H9 (cell line): Measurements from ENCODE around the gene CD320. TPM values are rescaled to one million over a fixed set of nuclear protein-coding genes. Genes with fewer than 3 reads are reported as not detected.

Source experiments
- DNase-seq: peaks from one replicate; pipeline ENCODE4 v3.0.0-alpha.2; 2017
- H2AFZ ChIP-seq: one replicate; pipeline ENCODE4 v1.6.1; 2013; ENCODE audit warnings: mild to moderate bottlenecking, low read length, control low read depth, moderate library complexity
- H2AK5ac ChIP-seq: 2 replicates; pipeline ENCODE4 v1.6.1; 2013; ENCODE audit warnings: low read length, control low read depth, mixed read lengths; ENCODE audit not compliant: insufficient read length
- H2BK120ac ChIP-seq: one replicate; pipeline ENCODE4 v1.6.1; 2013; ENCODE audit warnings: low read depth, mild to moderate bottlenecking, low read length, control low read depth, inconsistent platforms; ENCODE audit not compliant: poor library complexity, severe bottlenecking
- H2BK12ac ChIP-seq: 2 replicates; pipeline ENCODE4 v1.6.1; 2013; ENCODE audit warnings: low read length, control low read depth, mixed read lengths, low read depth; ENCODE audit not compliant: insufficient read length
- H2BK15ac ChIP-seq: 2 replicates; pipeline ENCODE4 v1.6.1; 2013; ENCODE audit warnings: low read depth, low read length, control low read depth
- H2BK20ac ChIP-seq: one replicate; pipeline ENCODE4 v1.6.1; 2013; ENCODE audit warnings: low read depth, mild to moderate bottlenecking, low read length, control low read depth, inconsistent platforms; ENCODE audit not compliant: poor library complexity, severe bottlenecking
- H2BK5ac ChIP-seq: 2 replicates; pipeline ENCODE4 v1.6.1; 2013; ENCODE audit warnings: low read length, control low read depth, mixed read lengths; ENCODE audit not compliant: insufficient read length
- H3K14ac ChIP-seq: 2 replicates; pipeline ENCODE4 v1.6.1; 2013; ENCODE audit warnings: low read length, control low read depth; ENCODE audit not compliant: insufficient read depth
- H3K18ac ChIP-seq: 2 replicates; pipeline ENCODE4 v1.6.1; 2013; ENCODE audit warnings: low read depth, mild to moderate bottlenecking, mixed read lengths, low read length, control low read depth; ENCODE audit not compliant: insufficient read length
- H3K23ac ChIP-seq: 2 replicates; pipeline ENCODE4 v1.6.1; 2013; ENCODE audit warnings: low read length, control low read depth, mixed read lengths, low read depth; ENCODE audit not compliant: insufficient read length
- H3K23me2 ChIP-seq: 2 replicates; pipeline ENCODE4 v1.6.1; 2013; ENCODE audit warnings: low read depth, mild to moderate bottlenecking, mixed read lengths, low read length, control low read depth; ENCODE audit not compliant: insufficient read length, poor library complexity, severe bottlenecking
- H3K27ac ChIP-seq: 2 replicates; pipeline ENCODE4 v1.5.1; 2013; ENCODE audit warnings: low read length, control low read depth, mixed read lengths, low read depth; ENCODE audit not compliant: insufficient read length
- H3K27me3 ChIP-seq: 2 replicates; pipeline ENCODE4 v1.6.1; 2013; ENCODE audit warnings: low read length, control low read depth, inconsistent platforms; ENCODE audit not compliant: insufficient read depth
- H3K4ac ChIP-seq: 2 replicates; pipeline ENCODE4 v1.6.1; 2013; ENCODE audit warnings: low read depth, mild to moderate bottlenecking, control low read depth, inconsistent platforms, low read length, moderate library complexity
- H3K4me1 ChIP-seq: 2 replicates; pipeline ENCODE4 v1.6.1; 2013; ENCODE audit warnings: low read length, control low read depth, inconsistent platforms; ENCODE audit not compliant: insufficient read depth
- H3K4me2 ChIP-seq: 2 replicates; pipeline ENCODE4 v1.6.1; 2013; ENCODE audit warnings: low read length, control low read depth, mixed read lengths; ENCODE audit not compliant: insufficient read length, insufficient read depth
- H3K56ac ChIP-seq: 2 replicates; pipeline ENCODE4 v1.6.1; 2013; ENCODE audit warnings: low read depth, mild to moderate bottlenecking, mixed read lengths, low read length, control low read depth; ENCODE audit not compliant: insufficient read length
- H3K79me1 ChIP-seq: 2 replicates; pipeline ENCODE4 v1.6.1; 2013; ENCODE audit warnings: low read depth, mild to moderate bottlenecking, moderate library complexity, low read length, control low read depth, inconsistent platforms; ENCODE audit not compliant: insufficient read depth, poor library complexity, severe bottlenecking
- H3K79me2 ChIP-seq: 2 replicates; pipeline ENCODE4 v1.6.1; 2013; ENCODE audit warnings: low read length, control low read depth, inconsistent platforms; ENCODE audit not compliant: insufficient read depth
- H3K9ac ChIP-seq: 2 replicates; pipeline ENCODE4 v1.6.1; 2013; ENCODE audit warnings: low read length, control low read depth, mixed read lengths; ENCODE audit not compliant: insufficient read length; ENCODE audit errors: extremely low read depth
- H3K9me3 ChIP-seq: one replicate; pipeline ENCODE4 v1.6.1; 2013; ENCODE audit warnings: low read depth, low read length, inconsistent platforms; ENCODE audit not compliant: control insufficient read depth
- H3T11ph ChIP-seq: one replicate; pipeline ENCODE4 v1.6.1; 2013; ENCODE audit warnings: mild to moderate bottlenecking, low read length, control low read depth, inconsistent platforms
- H4K20me1 ChIP-seq: one replicate; pipeline ENCODE4 v1.6.1; 2013; ENCODE audit not compliant: control insufficient read depth, insufficient read length, insufficient read depth
- H4K5ac ChIP-seq: 2 replicates; pipeline ENCODE4 v1.6.1; 2013; ENCODE audit warnings: low read depth, mild to moderate bottlenecking, mixed read lengths, low read length, control low read depth; ENCODE audit not compliant: insufficient read length
- H4K8ac ChIP-seq: replicated peaks from 2 replicates; pipeline ENCODE4 v1.6.1; 2013; ENCODE audit warnings: low read length, control low read depth, mixed read lengths, low read depth; ENCODE audit not compliant: insufficient read length
- H4K91ac ChIP-seq: 2 replicates; pipeline ENCODE4 v1.6.1; 2013; ENCODE audit warnings: low read depth, mild to moderate bottlenecking, moderate library complexity, mixed read lengths, low read length, control low read depth; ENCODE audit not compliant: insufficient read length
- H3K27ac Mint-ChIP-seq, 3 experiments: 2 replicates in 2 of 3; 3 replicates in 1 of 3; pipeline ENCODE4 v1.8.0; 2020 to 2021; ENCODE audit warnings: mixed read lengths in 3 of 3, mild to moderate bottlenecking in 1 of 3, moderate library complexity in 1 of 3
- H3K27me3 Mint-ChIP-seq: 2 replicates; pipeline ENCODE4 v1.8.0; 2021; ENCODE audit warnings: low read depth, mild to moderate bottlenecking, moderate library complexity, mixed read lengths
- H3K36me3 Mint-ChIP-seq, 3 experiments: 2 replicates in 2 of 3; 3 replicates in 1 of 3; pipeline ENCODE4 v1.8.0; 2020 to 2021; ENCODE audit warnings: low read depth in 3 of 3, mixed read lengths in 3 of 3; ENCODE audit not compliant: insufficient read depth in 1 of 3
- H3K4me1 Mint-ChIP-seq, 2 experiments: 2 replicates each; pipeline ENCODE4 v1.8.0; 2020; ENCODE audit warnings: mixed read lengths in 2 of 2
- H3K4me3 Mint-ChIP-seq, 2 experiments: 2 replicates in 1 of 2; 3 replicates in 1 of 2; pipeline ENCODE4 v1.8.0; 2020 to 2021; ENCODE audit warnings: mild to moderate bottlenecking in 2 of 2, mixed read lengths in 2 of 2, moderate library complexity in 1 of 2
- H3K9me3 Mint-ChIP-seq, 2 experiments: 2 replicates in 1 of 2; 3 replicates in 1 of 2; pipeline ENCODE4 v1.8.0; 2020; ENCODE audit warnings: mild to moderate bottlenecking in 2 of 2, mixed read lengths in 2 of 2, moderate library complexity in 1 of 2
- WGBS: extraction: QIAGEN DNeasy Blood & Tissue Kit; methylation state at CpG from one replicate; pipeline ENCODE4 v1.1.7; 2013; ENCODE audit warnings: missing lambda C conversion rate, low lambda C conversion rate, mixed read lengths; ENCODE audit not compliant: insufficient read length; ENCODE audit errors: extremely low coverage; 5-methylcytosine and 5-hydroxymethylcytosine counted together
- total RNA-seq: library from RNA; stranded (reverse); gene quantifications from 2 replicates; pipeline ENCODE4 v1.2.1, GENCODE V29; 2021
- TF ChIP-seq, protein P1 (sequence below): fragments of 200-600 bp; sonication (generic); conservative IDR thresholded peaks from 3 replicates; pipeline ENCODE4 v1.8.0; 2021; ENCODE audit warnings: antibody characterized with exemption, mild to moderate bottlenecking

Gene CD320
- total RNA-seq, 1 experiment from 2014 or later = 72.1 TPM

DNA sequence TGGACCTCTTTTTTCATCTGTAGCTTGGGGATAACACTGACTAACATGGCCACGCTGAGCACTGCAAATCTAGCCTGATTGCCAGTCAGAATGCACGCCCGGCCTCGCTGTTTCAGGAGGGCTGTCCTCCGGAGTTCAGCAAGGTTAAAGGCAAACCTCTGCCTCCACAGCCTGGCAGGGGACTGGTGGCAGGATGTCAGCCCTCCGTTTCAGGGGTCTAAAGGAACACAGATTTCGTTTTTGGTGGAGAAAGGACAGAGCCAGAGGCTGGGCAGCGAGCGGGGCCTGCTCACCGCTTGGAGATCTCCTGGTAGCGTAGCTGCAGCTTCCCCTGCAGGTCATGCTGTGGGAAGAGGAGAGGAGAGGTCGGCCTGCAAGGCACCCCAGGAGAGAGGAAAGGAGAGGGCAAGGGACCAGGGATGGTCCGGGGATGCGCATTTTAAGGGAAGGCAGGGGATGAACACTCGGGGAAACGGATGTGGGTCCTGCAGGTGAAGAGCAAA lies 12.5 kb upstream of the CD320 start:
- Histone ChIP-seq H3K4me1 (no peaks in the 10 kb centered on the region; the same call in 1 of the 2 replicates), H2BK20ac (no peak overlapping the region), H3K23me2 (peaks cover 6% of the 10 kb centered on the region), H3K18ac (peak overlapping the region; percentile 66), H3K14ac (peak overlapping the region; percentile 91), H2AFZ (no peak overlapping the region), H2AK5ac (no peak overlapping the region), H4K5ac (peak overlapping the region; percentile 41), H3K23ac (no peak overlapping the region), H3K9ac (peak overlapping the region; percentile 97), H2BK12ac (peak overlapping the region; percentile 55), H3K4me2 (peak overlapping the region; percentile 96), H2BK15ac (no peak overlapping the region), H4K91ac (peak overlapping the region; percentile 55), H4K8ac (peak overlapping the region; percentile 43), H3K27ac (peak overlapping the region; percentile 35), H4K20me1 (no peaks in the 10 kb centered on the region), H3K27me3 (no peaks in the 10 kb centered on the region), H3K79me2 (peaks cover 5% of the 10 kb centered on the region; the same call in 1 of the 2 replicates), H3K4ac (peak overlapping the region; percentile 87), H3K79me1 (no peaks in the 10 kb centered on the region), H3K56ac (peak overlapping the region; percentile 19), H2BK5ac (peak overlapping the region; percentile 32), H3K9me3 (no peaks in the 10 kb centered on the region), H3T11ph (no peak overlapping the region), H2BK120ac (no peak overlapping the region)
- Mint-ChIP-seq H3K27me3 (no peaks in the 10 kb centered on the region; the same call in 1 of the 2 replicates), H3K36me3 (peaks cover 16 to 41% (median 31%) of the 10 kb centered on the region in 3 experiments), H3K4me3 (peak overlapping the region; percentile 96 to 98), H3K4me1 (peaks cover 19 to 29% of the 10 kb centered on the region in 2 experiments), H3K9me3 (no peaks in the 10 kb centered on the region; a peak in 2 of 5 replicates), H3K27ac (peak overlapping the region; percentile 98 to 100 (median 99))
- DNase-seq = no peak
- TF ChIP-seq, protein P1, sequence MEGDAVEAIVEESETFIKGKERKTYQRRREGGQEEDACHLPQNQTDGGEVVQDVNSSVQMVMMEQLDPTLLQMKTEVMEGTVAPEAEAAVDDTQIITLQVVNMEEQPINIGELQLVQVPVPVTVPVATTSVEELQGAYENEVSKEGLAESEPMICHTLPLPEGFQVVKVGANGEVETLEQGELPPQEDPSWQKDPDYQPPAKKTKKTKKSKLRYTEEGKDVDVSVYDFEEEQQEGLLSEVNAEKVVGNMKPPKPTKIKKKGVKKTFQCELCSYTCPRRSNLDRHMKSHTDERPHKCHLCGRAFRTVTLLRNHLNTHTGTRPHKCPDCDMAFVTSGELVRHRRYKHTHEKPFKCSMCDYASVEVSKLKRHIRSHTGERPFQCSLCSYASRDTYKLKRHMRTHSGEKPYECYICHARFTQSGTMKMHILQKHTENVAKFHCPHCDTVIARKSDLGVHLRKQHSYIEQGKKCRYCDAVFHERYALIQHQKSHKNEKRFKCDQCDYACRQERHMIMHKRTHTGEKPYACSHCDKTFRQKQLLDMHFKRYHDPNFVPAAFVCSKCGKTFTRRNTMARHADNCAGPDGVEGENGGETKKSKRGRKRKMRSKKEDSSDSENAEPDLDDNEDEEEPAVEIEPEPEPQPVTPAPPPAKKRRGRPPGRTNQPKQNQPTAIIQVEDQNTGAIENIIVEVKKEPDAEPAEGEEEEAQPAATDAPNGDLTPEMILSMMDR = no peak
- no CpG with 5 or more reads among the region's 16 CpGs for WGBS
